HG03039 (cell line): ENCODE results near the gene SLC3A2.
"Not testable (repeated sequence)": the region's sequence is repeated elsewhere in the genome, so short reads cannot be mapped to it uniquely, and the experiment has no call there.

ENCODE experiments used
- ATAC-seq: cut with Tn5 transposase; IDR thresholded peaks from one replicate; pipeline ENCODE4 v1.9.1; 2021; ENCODE audit warnings: mild to moderate bottlenecking, moderate library complexity; ENCODE audit not compliant: unreplicated experiment

The SLC3A2 gene

DNA sequence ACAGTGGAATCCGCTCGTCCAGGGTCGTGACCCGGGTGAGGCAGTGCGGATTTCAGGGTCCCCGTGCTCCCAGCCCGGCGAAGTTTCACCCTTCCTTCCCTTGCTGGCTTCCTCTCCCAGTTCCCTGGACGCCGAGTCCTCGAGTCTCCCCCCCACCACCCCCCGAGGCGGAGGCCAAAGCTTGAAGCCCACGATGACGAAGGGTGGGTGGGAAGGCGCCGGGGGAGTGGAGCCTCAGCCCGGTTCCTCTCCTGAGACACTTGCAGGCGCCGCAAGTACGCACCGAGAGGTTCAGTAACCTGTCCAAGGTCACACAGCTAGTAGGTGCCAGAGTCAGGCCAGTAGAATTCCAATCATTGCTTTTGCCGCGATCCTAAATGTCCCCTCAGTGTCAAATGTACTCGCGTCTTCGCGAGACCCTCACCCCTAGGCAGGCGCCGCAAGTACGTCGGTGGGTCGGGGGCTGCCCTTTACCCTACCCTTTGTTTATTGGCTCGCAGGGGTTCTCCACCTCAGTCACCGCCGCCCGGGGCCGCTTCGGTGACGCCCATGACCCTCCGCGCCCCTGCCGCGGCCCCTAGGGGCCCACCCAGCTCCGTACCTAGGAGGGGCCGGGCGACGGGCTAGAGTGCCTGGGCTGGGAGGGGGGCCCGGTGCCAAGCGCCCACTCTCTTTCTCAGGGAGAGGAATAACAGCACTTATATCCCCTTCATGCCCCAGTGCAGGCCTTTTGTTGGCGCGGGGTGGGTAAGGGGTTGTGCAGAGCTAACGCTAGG lies 46.2 kb downstream of the SLC3A2 start:
- no peak for ATAC-seq

DNA sequence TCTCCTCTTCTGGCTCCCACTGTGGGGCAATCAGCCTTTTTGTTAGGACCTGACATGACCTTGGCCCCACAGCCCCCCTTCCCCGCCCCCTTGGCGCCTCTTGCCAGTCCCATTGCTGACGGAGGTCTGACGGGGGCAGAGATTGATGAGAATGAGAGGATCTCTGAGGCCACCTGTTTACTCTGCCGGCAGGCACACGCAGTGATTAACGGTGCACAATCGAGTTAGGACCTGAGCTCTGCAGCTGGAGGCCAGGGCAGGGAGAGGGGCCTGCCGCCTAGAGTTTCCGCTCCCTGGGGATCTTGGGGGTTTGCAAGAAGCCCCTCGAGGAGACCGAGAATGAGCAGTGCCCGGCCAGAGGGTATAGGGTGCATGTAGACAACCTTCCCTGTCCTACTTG lies 47.3 kb downstream of the SLC3A2 start:
- ATAC-seq, result no peak

DNA sequence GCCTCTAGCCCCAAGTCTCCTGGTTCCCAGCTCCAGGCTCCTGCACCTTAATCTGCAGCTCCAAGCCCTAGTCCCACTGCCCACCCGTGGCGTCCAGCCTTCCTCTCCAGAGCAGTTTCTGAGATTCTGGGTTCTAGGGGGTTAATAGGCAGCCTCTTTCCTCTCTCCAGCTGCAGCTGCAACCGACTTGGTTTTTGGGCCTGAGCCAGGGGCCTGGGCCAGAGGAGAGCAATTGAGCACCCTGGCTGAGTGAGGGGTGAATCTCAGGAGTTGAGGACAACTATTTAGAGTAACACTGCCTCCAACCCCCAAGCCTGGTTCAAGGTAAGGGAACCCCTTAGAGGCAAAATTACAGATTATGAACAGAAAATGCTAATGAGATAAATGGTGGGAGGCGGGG lies 49.5 kb downstream of the SLC3A2 start:
- ATAC-seq, result no peak

- no peak for ATAC-seq
These were observed 50.0 kb downstream of the SLC3A2 start for GRCh38 chr11:62930666-62931065.

GRCh38 chr11:62931499-62932278 lies 51.0 kb downstream of the SLC3A2 start:
- no peak for ATAC-seq

- ATAC-seq, result no peak
These were observed 52.6 kb downstream of the SLC3A2 start for GRCh38 chr11:62933285-62933684.

DNA sequence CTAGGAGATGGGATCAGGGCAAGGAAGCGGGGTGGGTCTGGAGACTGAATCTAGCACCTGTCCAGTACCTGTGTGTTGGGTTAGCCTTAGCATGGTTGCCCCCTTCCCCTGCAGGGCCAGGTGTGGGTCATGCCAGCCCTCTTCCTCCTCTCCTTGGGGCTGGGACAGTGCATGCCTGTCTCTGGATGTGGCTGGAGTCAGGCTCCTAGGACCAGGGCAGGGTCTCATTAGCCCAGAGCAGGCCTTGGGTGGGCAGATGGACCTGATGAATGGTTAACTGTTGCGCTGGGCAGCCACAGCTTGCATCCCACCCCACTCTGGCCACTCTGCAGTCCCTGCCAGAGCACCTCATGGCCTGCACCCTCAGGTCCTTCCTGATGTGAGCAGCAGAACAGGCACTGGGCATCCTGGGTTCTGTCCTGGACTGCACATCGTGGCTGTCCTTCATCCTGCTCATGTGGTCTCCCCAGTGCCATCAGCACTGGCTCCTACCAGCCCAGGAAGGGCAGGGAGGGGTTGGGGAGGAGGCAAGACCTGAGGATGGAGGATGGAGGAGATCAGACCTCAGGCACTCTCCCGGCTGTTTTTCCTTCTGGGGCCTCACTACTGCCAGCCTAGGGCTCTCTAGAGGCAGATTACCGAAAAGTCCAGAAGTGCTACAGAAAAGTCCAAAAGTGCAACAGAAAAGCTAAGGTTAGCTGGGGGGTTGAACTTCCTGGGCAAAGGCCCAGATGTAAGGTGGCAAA lies 53.2 kb downstream of the SLC3A2 start:
- ATAC-seq, result no peak

DNA sequence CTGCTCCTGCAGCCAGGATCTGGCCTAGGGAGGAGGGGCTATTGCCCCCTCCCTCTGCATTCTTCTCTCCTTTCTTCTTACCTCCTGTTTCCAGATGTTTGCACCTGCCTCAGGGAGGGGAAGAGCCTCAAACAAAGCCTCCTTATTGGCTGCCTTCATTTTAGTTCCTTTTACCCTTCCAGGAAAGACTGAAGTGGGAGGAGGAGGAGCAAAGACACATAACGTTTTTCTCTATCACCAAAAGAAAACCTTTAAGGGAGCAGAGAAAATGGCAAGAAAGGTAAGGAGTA lies 53.7 kb downstream of the SLC3A2 start:
- no peak for ATAC-seq

- not testable (repeated sequence) for ATAC-seq
These were observed 56.8 kb downstream of the SLC3A2 start for GRCh38 chr11:62937528-62937927.
